Astrocyte (in vitro differentiated cells and primary cell): ENCODE data around the gene GFOD1. TPM values are rescaled to one million over a fixed set of nuclear protein-coding genes. Genes with fewer than 3 reads are reported as not detected.

Experiments
- DNase-seq: peaks from one replicate; pipeline ENCODE4 v3.0.0-alpha.2; 2010; ENCODE audit warnings: low read depth
- FAIRE-seq: peaks from 2 replicates; lab custom pipeline; 2011; peaks lifted over from hg19 to GRCh38; lab: Jason Lieb, UNC
- H2AFZ ChIP-seq: 2 replicates; pipeline ENCODE4 v1.6.0; 2012; ENCODE audit warnings: low read depth, low read length, inconsistent platforms
- H3K27ac ChIP-seq: 2 replicates; pipeline ENCODE4 v1.5.1; 2011; ENCODE audit warnings: low read depth, low read length, inconsistent platforms
- H3K27me3 ChIP-seq: 2 replicates; pipeline ENCODE4 v1.6.0; 2011; ENCODE audit warnings: low read length, inconsistent platforms; ENCODE audit not compliant: insufficient read depth
- H3K36me3 ChIP-seq: 2 replicates; pipeline ENCODE4 v1.5.1; 2011; ENCODE audit warnings: low read length, inconsistent platforms; ENCODE audit not compliant: insufficient read depth
- H3K4me1 ChIP-seq: 2 replicates; pipeline ENCODE4 v1.5.1; 2011; ENCODE audit warnings: low read length, inconsistent platforms; ENCODE audit not compliant: insufficient read depth
- H3K4me2 ChIP-seq: 2 replicates; pipeline ENCODE4 v1.6.0; 2012; ENCODE audit warnings: low read length, inconsistent platforms
- H3K4me3 ChIP-seq: 2 replicates; pipeline ENCODE4 v1.5.1; 2011; ENCODE audit warnings: low read depth, mild to moderate bottlenecking, low read length, inconsistent platforms; ENCODE audit not compliant: insufficient read depth
- H3K79me2 ChIP-seq: 2 replicates; pipeline ENCODE4 v1.6.0; 2012; ENCODE audit warnings: mild to moderate bottlenecking, low read length, inconsistent platforms; ENCODE audit not compliant: insufficient read depth
- H3K9ac ChIP-seq: 2 replicates; pipeline ENCODE4 v1.6.0; 2012; ENCODE audit warnings: mild to moderate bottlenecking, low read length, inconsistent platforms
- H3K9me3 ChIP-seq: 2 replicates; pipeline ENCODE4 v1.5.1; 2012; ENCODE audit warnings: low read depth, mild to moderate bottlenecking, low read length, inconsistent platforms; ENCODE audit not compliant: insufficient read depth
- H4K20me1 ChIP-seq: 2 replicates; pipeline ENCODE4 v1.6.0; 2012; ENCODE audit warnings: low read length, inconsistent platforms; ENCODE audit not compliant: insufficient read depth
- H3K27ac Mint-ChIP-seq: one replicate; pipeline ENCODE4 v1.8.0; 2021; ENCODE audit warnings: mild to moderate bottlenecking, mixed read lengths; ENCODE audit not compliant: unreplicated experiment
- H3K27me3 Mint-ChIP-seq: one replicate; pipeline ENCODE4 v1.8.0; 2021; ENCODE audit warnings: low read depth, mixed read lengths; ENCODE audit not compliant: unreplicated experiment
- H3K36me3 Mint-ChIP-seq: one replicate; pipeline ENCODE4 v1.8.0; 2021; ENCODE audit warnings: low read depth, mixed read lengths; ENCODE audit not compliant: unreplicated experiment
- H3K4me1 Mint-ChIP-seq: one replicate; pipeline ENCODE4 v1.8.0; 2021; ENCODE audit warnings: low read depth, mixed read lengths; ENCODE audit not compliant: unreplicated experiment
- H3K4me3 Mint-ChIP-seq: one replicate; pipeline ENCODE4 v1.8.0; 2021; ENCODE audit warnings: mild to moderate bottlenecking, moderate library complexity, mixed read lengths; ENCODE audit not compliant: unreplicated experiment
- H3K9me3 Mint-ChIP-seq: one replicate; pipeline ENCODE4 v1.8.0; 2021; ENCODE audit warnings: mild to moderate bottlenecking, mixed read lengths; ENCODE audit not compliant: unreplicated experiment
- EZH2 ChIP-seq: IDR thresholded peaks from 2 replicates; pipeline ENCODE4 v1.6.1; 2012; ENCODE audit warnings: mild to moderate bottlenecking, low read length, inconsistent platforms; ENCODE audit not compliant: insufficient read depth
- total RNA-seq: library from RNA; stranded (reverse); gene quantifications from 2 replicates; pipeline ENCODE4 v1.2.1, GENCODE V29; 2021
- TF ChIP-seq, protein P1 (sequence below): IDR thresholded peaks from 2 replicates; pipeline ENCODE4 v1.5.1; 2011; ENCODE audit warnings: low read depth, mild to moderate bottlenecking, inconsistent platforms, low read length, moderate library complexity; ENCODE audit not compliant: insufficient read depth

The GFOD1 gene
- total RNA-seq, 1 donor from 2014 or later = 10.8 TPM

DNA sequence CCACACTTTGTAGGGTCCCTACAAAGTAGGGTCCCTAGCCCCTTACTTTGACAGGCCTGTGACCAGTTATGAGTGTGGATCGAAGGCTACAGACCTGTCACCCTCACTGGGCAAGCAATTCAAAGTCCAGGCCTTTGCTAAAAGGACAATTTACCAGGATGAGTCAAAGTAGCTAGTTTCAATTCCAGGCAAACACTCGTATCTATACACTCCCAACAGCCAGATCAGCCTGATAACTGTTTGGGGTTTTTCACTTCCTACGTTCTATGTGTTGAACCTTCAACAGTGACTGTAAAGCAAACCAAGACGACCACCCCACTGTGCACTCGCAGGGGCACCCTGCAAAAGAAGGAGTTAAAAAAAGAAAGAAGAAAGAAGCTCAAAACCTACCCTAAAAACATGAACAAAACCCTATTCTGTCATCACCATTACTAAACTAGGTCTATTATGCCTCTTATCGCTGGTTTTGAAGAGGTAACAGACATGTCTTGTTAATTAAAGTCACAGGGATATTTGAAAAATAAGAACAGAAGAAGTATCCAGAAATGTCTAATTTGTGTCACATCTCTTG, 3.2 kb downstream of the GFOD1 start:
- H3K4me3 ChIP-seq = no peak overlapping the region

GRCh38 chr6:13480631-13481501, 6.5 kb downstream of the GFOD1 start:
- H3K27ac ChIP-seq = peak overlapping the region; percentile 67
- DNase-seq (peak; percentile 63), FAIRE-seq (no peak)
- H2AFZ ChIP-seq = no peak overlapping the region
- peak overlapping the region; percentile 47 for H3K4me2 ChIP-seq
- H3K9me3 Mint-ChIP-seq = no peaks in the 10 kb centered on the region
- H4K20me1 ChIP-seq = no peaks in the 10 kb centered on the region
- H3K79me2 ChIP-seq = peaks cover 49% of the 10 kb centered on the region
- H3K36me3 ChIP-seq = no peaks in the 10 kb centered on the region
- no peaks in the 10 kb centered on the region for H3K27me3 ChIP-seq
- H3K4me1 ChIP-seq = peaks cover 24% of the 10 kb centered on the region
- peak overlapping the region; percentile 80 for H3K27ac Mint-ChIP-seq
- peak overlapping the region; percentile 18 for H3K4me3 Mint-ChIP-seq
- H3K27me3 Mint-ChIP-seq = no peaks in the 10 kb centered on the region
- no peak for TF ChIP-seq EZH2
- TF ChIP-seq, protein P1, sequence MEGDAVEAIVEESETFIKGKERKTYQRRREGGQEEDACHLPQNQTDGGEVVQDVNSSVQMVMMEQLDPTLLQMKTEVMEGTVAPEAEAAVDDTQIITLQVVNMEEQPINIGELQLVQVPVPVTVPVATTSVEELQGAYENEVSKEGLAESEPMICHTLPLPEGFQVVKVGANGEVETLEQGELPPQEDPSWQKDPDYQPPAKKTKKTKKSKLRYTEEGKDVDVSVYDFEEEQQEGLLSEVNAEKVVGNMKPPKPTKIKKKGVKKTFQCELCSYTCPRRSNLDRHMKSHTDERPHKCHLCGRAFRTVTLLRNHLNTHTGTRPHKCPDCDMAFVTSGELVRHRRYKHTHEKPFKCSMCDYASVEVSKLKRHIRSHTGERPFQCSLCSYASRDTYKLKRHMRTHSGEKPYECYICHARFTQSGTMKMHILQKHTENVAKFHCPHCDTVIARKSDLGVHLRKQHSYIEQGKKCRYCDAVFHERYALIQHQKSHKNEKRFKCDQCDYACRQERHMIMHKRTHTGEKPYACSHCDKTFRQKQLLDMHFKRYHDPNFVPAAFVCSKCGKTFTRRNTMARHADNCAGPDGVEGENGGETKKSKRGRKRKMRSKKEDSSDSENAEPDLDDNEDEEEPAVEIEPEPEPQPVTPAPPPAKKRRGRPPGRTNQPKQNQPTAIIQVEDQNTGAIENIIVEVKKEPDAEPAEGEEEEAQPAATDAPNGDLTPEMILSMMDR = no peak
- H3K9ac ChIP-seq = peak overlapping the region; percentile 23
- no peak overlapping the region for H3K4me3 ChIP-seq
- H3K36me3 Mint-ChIP-seq = peaks cover 6% of the 10 kb centered on the region
- H3K9me3 ChIP-seq = no peaks in the 10 kb centered on the region
- peaks cover 37% of the 10 kb centered on the region for H3K4me1 Mint-ChIP-seq

More for the DNA sequence above, 3.2 kb downstream of the GFOD1 start:
- no peaks in the 10 kb centered on the region for H3K27me3 ChIP-seq
- Mint-ChIP-seq H3K4me3 (peak overlapping the region; percentile 96), H3K27me3 (no peaks in the 10 kb centered on the region), H3K9me3 (no peaks in the 10 kb centered on the region), H3K4me1 (peaks cover 34% of the 10 kb centered on the region), H3K36me3 (peaks cover 3% of the 10 kb centered on the region), H3K27ac (peak overlapping the region; percentile 82)
- no peak overlapping the region for H3K27ac ChIP-seq
- H3K4me2 ChIP-seq = peak overlapping the region; percentile 100
- peaks cover 31% of the 10 kb centered on the region for H3K4me1 ChIP-seq
- no peak overlapping the region for H2AFZ ChIP-seq
- peaks cover 47% of the 10 kb centered on the region for H3K79me2 ChIP-seq
- no peak for DNase-seq
- H3K36me3 ChIP-seq = no peaks in the 10 kb centered on the region
- H3K9ac ChIP-seq = peak overlapping the region; percentile 15
- TF ChIP-seq EZH2 = no peak
- TF ChIP-seq, protein P1 = no peak
- no peaks in the 10 kb centered on the region for H3K9me3 ChIP-seq
- no peak for FAIRE-seq
- H4K20me1 ChIP-seq = peaks cover 4% of the 10 kb centered on the region
